ENCODE measurements around the gene PGAP2.
"Not testable (repeated sequence)": the region's sequence is repeated elsewhere in the genome, so short reads cannot be mapped to it uniquely, and the experiment has no call there.

Gene PGAP2

GRCh38 chr11:3807909-3808860, at the start of gene PGAP2:
Gene PGAP2 (plus strand): TSS chr11:3808560. CDS start chr11:3811260, 2,700 bp downstream.
- peak; percentile 63 for DNase-seq

DNA sequence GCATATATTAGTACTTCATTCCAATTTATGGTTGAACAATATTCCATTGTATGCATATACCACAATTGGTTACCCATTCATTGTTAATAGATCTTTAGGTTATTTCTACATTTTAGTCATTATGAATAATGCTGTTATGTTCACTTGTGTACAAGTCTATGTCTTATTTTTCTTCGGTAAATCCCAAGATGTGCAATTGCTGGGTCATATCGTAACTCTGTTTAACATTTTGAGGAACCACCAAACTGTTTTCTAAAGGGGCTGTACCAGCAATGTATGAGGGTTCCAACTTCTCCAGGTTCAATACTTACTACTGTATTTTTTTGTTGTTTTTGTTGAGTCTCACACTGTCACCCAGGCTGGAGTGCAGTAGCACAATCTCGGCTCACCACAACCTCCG, 44.1 kb upstream of the PGAP2 start:
- DNase-seq, result no peak

- not testable (repeated sequence) for DNase-seq
Measured at GRCh38 chr11:3766836-3767235, 41.5 kb upstream of the PGAP2 start.

GRCh38 chr11:3767536-3767935, 40.8 kb upstream of the PGAP2 start:
- no peak for DNase-seq

DNA sequence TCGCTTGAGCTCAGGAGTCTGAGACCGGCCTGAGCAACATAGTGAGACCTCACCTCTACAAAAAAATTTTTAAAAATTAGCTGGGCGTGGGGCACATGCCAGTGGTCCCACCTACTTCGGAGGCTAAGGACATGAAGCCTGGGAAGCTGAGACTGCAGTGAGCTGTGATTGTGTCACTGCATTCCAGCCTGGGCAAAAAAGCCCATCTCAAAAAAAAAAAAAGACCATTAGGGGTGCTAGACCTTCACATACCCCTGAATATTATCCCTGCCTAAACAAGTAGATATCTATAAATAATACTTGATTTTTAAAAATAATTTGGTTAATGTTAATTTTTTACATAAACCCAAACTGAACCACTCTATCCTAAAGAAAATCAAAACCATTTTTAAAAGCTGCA, 35.2 kb upstream of the PGAP2 start:
- no peak for DNase-seq

DNA sequence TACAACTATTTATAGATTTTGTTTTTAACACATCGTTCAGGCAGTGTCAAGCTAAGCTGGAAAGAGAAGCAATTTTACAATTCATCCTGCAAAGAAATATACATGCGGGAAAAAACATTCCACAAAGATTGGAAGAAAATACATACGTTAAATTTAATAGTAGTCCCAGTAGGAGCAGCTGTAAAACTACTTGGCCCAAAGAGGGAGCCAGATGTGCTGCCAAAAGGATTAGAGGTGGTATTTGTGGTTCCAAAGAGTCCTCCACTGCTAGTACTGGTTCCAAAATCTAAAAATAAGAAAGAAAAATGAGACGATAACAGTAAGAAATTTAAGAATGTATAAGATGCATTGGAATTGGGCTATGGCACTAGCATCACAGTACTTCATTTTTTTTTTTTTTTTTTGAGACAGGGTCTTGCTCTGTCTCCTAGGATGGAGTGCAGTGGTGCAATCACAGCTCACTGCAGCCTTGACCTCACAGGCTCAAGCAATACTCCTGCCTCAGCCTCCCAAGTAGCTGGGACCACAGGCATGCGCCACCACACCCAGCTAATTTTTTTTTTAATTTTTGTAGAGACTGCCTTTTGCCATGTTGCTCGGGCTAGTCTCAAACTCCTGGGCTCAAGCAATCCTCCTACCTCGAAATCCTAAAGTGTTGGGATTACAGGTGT, 32.5 kb upstream of the PGAP2 start:
- no peak for DNase-seq

DNA sequence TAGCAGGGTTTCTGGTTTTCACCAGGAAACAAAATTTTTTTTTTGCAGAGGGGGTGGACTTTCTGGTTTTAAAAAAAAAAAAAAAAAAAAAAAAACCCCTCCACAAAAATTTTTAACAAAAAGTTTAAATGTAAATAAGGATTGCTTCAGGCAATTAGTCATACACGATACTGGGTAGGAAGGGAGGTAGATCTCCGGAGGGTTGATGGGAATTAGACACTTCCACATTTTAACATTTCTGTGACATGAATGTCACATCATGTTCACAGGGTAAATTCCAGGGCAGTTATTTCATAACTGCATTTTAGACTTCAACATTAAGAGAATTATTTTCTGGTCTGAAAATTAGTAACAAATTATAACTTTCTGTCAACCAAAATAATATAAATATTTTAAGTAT, 26.9 kb upstream of the PGAP2 start:
- DNase-seq, result no peak

DNA sequence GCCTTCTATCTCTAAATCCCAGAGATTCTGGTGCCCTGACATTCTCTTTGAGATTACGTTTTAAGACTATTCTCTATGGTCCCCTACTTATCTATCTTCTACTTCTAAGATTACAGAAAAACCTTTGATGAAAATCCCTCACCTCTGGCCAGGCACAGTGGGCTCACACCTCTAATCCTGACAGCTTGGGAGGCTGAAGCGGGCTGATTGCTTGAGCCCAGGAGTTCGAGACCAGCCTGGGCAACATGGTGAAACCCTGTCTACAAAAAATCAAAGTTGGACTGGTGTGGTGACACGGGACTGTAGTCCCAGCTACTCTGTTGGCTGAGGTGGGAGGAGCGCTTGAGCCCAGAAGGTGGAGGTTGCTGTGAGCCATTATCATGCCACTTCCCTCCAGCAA, 25.4 kb upstream of the PGAP2 start:
- DNase-seq, result no peak

DNA sequence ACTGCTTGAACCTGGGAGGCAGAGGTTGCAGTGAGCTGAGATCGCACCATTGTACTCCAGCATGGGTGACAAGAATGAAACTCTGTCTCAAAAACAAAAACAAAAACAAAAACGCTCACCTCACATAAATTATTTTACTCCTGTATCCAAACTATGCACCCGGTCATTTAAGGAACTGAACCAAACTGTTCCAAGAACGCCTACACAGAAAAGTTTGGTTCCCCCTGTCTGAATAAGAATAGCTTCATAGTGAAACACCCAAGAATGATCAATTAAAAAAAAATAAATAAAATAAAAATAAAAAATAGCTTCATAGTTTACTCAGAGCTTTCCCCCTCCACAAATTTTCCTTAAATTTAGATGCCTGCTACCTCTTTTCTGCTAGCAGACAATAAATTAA, 24.7 kb upstream of the PGAP2 start:
- no peak for DNase-seq

DNA sequence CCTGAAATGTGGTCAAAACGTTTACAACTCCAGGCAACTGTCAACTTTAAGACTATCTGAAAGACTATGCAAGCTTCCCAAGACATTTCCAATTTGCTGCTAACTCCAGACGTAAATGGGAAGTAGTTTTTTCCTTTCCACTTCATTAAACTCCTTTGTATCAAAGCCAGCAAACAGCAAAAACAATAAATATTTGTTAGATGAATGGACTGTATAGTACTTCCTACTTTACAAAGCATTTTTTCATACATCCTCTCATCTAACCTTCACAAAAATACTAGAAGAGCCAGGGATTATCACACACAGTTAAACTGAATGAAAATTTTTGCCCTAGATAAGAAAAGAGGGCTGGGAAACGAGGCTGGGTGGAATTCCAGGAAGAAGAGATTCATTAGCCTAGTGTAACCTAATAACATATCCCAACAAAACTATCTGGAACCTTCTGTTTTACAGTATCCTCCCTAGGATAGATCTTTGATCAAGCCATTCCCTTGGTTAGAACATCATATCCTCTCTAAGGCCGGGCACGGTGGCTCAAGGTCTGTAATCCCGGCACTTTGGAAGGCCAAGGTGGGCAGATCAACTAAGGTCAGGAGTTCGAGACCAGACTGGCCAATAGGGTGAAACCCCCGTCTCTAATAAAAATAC, 21.5 kb upstream of the PGAP2 start:
- DNase-seq, result no peak

DNA sequence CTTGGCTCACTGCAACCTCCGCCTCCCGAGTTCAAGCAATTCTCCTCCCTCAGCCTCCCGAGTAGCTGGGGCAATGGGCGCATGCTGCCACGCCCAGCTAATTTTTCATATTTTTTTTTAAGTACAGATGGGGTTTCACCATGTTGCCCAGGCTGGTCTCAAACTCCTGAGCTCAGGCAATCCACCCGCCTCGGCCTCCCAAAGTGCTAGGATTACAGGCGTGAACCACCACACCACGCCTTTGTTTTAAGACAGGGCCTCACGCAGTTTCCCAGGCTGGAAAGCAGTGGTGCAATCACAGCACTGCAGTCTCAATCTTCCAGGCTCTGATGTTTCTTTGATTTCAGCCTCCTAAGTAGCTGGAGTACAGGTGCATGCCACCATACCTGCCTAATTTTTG, 14.0 kb upstream of the PGAP2 start:
- DNase-seq, result not testable (repeated sequence)

DNA sequence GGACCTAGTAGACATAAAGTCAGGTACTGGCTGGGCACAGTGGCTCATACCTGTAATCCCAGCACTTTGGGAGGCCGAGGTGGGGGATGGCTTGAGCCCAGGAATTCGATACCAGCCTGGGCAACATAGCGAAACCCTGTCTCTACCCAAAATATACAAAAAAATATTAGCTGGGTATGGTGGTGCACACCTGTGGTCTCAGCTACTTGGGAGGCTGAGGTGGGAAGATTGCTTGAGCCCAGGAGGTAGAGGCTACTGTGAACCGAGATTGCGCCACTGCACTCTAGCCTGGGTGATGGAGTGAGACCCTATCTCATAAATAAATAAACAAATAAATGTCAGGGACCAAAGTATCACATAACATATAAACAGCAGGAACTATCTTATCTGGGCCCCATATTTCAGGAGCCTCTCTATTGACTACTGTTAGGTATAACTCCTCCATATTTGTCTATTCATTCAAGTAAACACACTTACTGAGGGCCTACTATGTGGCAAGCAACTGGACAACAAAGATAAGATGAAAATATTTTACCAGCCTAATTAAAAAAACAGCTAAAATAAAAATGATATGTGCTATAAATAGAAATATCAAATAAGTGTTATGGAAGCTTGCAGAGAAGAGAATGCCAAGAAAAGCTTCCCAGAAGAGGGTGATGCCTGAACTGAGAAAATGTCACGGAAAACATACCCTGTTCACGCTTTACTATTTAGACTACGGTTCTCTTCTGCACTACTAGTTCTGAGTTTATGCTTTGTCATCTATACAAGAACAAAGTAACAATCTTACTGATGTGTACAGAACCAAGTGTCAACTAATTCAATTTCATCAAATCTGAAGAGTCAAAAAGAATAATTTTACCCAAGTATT, 13.0 kb upstream of the PGAP2 start:
- no peak for DNase-seq

- no peak for DNase-seq
Measured at GRCh38 chr11:3796002-3796311, 12.4 kb upstream of the PGAP2 start.

GRCh38 chr11:3796346-3796745, 12.0 kb upstream of the PGAP2 start:
- DNase-seq, result no peak

DNA sequence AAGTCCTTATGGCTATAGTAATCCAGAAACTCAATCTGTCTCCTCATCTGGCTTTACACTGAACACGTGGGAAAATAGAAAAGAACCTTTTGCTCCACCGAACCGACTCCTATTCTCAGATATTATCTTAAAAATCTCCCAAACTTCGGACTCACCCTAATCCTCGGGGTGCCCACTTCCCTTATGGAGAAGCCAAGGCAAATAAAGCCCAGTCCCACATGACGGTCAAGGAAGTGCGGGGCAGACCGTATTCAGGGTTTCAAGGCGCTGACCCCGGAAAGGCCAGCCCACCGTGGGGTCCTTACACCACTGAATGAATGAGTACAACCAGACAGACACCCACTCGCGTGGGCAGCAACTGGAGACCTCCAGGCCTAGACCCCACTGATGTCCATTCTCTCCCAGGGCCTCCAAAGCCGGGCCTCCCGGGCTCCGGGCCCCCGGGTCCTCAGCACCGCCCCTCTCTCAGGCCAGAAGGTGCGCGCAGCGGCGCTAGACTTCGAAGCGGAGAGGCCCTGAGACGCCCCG, 11.5 kb upstream of the PGAP2 start:
- DNase-seq, result peak; percentile 58

DNA sequence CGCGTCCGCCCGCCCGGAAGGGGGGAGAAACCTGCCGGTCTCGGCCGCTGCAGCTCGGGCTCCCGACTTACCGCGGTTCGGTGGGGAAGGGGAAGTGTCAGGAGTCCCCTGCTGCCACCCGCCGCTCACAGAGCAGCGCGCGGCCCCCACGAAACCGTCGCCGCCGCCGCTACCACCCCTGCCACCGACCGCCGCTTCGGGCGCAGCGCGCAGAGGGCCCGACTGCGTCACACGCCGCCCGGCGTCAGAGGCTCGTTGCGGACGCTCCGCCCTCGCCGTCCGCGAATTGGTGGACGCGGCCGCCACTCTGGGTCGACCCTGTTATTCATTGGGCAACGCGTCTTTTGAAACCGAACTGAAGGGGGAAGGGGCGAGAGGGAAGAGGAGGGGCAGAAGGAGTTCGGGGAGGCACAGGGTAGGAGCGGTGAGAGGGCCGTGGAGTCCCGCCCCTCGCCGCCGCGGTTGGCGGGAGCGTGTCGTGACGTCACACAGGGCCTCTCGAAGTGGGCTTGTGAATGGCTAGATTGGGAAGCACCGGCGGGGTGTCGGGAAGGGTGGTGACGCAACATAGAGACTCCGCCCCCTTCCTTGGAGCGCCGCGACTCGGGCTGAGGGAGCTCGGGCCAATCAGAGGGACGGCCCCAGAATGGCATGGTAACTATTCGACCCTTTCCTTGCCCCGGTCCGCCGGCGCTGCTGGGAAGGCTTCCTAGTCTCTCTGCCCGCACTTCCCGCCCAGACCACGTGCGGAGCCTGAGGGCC, 10.8 kb upstream of the PGAP2 start, which contains the start of gene NUP98:
Gene NUP98, minus strand, starts transcription at position 226 of the 762 bp plus-strand sequence. CDS start 15,437 bp downstream, outside the sequence.
- DNase-seq, result peak; percentile 99

GRCh38 chr11:3799143-3799542, 9.2 kb upstream of the PGAP2 start:
- DNase-seq, result no peak

GRCh38 chr11:3799873-3800272, 8.5 kb upstream of the PGAP2 start:
- DNase-seq, result no peak

- no peak for DNase-seq
Measured at GRCh38 chr11:3802011-3802790, 6.2 kb upstream of the PGAP2 start.

GRCh38 chr11:3803726-3804495, 4.4 kb upstream of the PGAP2 start:
- no peak for DNase-seq
